Pancreas (tissue), 10 donors: ENCODE results near the gene SMOC2. TPM values are rescaled to one million over a fixed set of nuclear protein-coding genes. Genes with fewer than 3 reads are reported as not detected.

ENCODE experiments used
- ATAC-seq, 4 donors: fragments of 200-7000 bp; cut with Tn5 transposase; one replicate each; pipeline versions ENCODE4 v1.8.0 to v1.9.1; 2020; ENCODE audit warnings: mild to moderate bottlenecking in 4 of 4, moderate library complexity in 4 of 4
- DNase-seq, 6 donors: peaks; one replicate each; pipeline ENCODE4 v3.0.0-alpha.2; 2020
- FAIRE-seq: peaks from 2 replicates; lab custom pipeline; 2012; peaks lifted over from hg19 to GRCh38; lab: Jason Lieb, UNC
- H3K27ac ChIP-seq, 4 donors: fragments of 200-600 bp; sonication (generic); 1 replicate in 3 of 4; 2 replicates in 1 of 4; pipeline versions ENCODE4 v1.5.0 to v1.8.0; 2020
- H3K27me3 ChIP-seq, 4 donors: fragments of 200-600 bp; one replicate each; pipeline ENCODE4 v1.8.0; 2021
- H3K36me3 ChIP-seq, 3 donors: fragments of 200-600 bp; sonication (generic) in 1 of 3; one replicate each; pipeline versions ENCODE4 v1.5.0 to v1.8.0; 2020 to 2021
- H3K4me1 ChIP-seq, 3 donors: fragments of 200-600 bp; one replicate each; pipeline ENCODE4 v1.8.0; 2021
- H3K4me3 ChIP-seq, 4 donors: fragments of 200-600 bp; sonication (generic) in 2 of 4; one replicate each; pipeline versions ENCODE4 v1.5.0 to v1.8.0; 2020 to 2021
- H3K9me3 ChIP-seq, 4 donors: fragments of 200-600 bp; one replicate each; pipeline ENCODE4 v1.8.0; 2021
- CTCF ChIP-seq, 4 donors: fragments of 200-600 bp; sonication (generic) in 3 of 4; IDR thresholded peaks; one replicate each; pipeline versions ENCODE4 v1.5.0 to v1.8.0; 2021; ENCODE audit warnings: antibody characterized with exemption in 4 of 4
- WGBS, 2 donors: extraction: QIAGEN DNeasy Blood & Tissue Kit; methylation state at CpG; one replicate each; pipeline ENCODE4 v1.1.7; 2013; 5-methylcytosine and 5-hydroxymethylcytosine counted together
- intact Hi-C, 3 donors: fragments of 100-400 bp; cut with DNase I; formaldehyde crosslinking; loops; one replicate each; pipeline versions ENCODE4 v1.11.1 to v1.14.2; 2022
- polyA plus RNA-seq, 2 donors: library from polyadenylated mRNA; stranded (reverse); fragments of 200-250 nt; gene quantifications; one replicate each; pipeline ENCODE4 v1.2.3, GENCODE V29; 2013
- total RNA-seq, 6 donors: library from RNA; stranded (reverse); fragmentation: NEBNext Ultra II Directional in 4 of 6; extraction: Animal tissue kit (Norgen Biotek cat#: 25700) in 4 of 6; gene quantifications; one replicate each; pipeline versions ENCODE4 v1.2.1 to v1.2.4, GENCODE V29; 2021 to 2023
- donor health status: healthy with polysubstance abuse.
- donor health status: DM: no; HTN: no; CAD: no; lungs with moderate emphysema.
- donor health status: DM: no; HTN: no; CAD: no.
- donor health status: control.
- donor health status: control.
- donor health status: Bipolar disorder and iron deficiency.
- donor health status: DM: yes; HTN: yes; CAD: no.
- donor health status: DM: no; HTN: no; CAD: no.
- donor health status: DM: no; HTN: no; CAD: no.
- donor health status: DM: yes; HTN: yes; CAD: no.

Gene SMOC2
- total and polyA plus RNA-seq, 8 donors = 2.5 to 18.4 (median 6.5) TPM

DNA sequence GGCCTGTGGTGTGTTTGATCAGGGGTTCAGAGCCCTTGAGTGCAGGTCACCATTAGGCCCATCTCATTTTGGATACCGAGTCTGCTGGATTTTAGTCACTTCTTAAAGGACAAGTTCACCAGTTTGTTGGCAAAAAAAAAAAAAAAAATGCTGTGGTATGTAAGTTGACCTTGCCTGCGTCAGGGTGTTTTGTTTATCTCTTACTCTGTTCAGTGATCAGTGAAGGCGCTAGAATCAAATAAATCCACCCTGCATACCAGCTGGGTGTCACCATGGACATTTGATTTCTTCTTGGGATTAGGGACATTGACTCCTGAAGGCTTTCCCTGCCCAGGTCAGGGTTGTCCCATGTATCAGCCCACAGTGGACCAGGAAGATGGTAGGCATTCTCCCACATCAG is 6.7 kb downstream of the SMOC2 start:
- no peak overlapping the region for H3K4me3 ChIP-seq
- 41 to 58% methylated on average over 3 of the region's 3 CpGs for WGBS, 2 donors
- FAIRE-seq (no peak), DNase-seq (no peak), ATAC-seq (no peak)
- intact Hi-C loops = no loop called here
- no peak overlapping the region for H3K27ac ChIP-seq
- H3K27me3 ChIP-seq = no peaks in the 10 kb centered on the region
- no peaks in the 10 kb centered on the region for H3K9me3 ChIP-seq
- no peak for TF ChIP-seq CTCF (IDR thresholded peaks at IDR 0.05)
- H3K36me3 ChIP-seq = no peaks in the 10 kb centered on the region
- H3K4me1 ChIP-seq = no peaks in the 10 kb centered on the region

GRCh38 chr6:168448243-168448855 is 7.4 kb downstream of the SMOC2 start:
- intact Hi-C loops = no loop called here
- WGBS, 2 donors = 72 to 87% methylated on average over 11 of the region's 11 CpGs
- no peak for DNase-seq
- no peak overlapping the region for H3K27ac ChIP-seq
- TF ChIP-seq CTCF (IDR thresholded peaks at IDR 0.05) = no peak
- no peaks in the 10 kb centered on the region for H3K36me3 ChIP-seq
- ATAC-seq = no peak
- no peaks in the 10 kb centered on the region for H3K4me1 ChIP-seq
- no peaks in the 10 kb centered on the region for H3K9me3 ChIP-seq
- H3K27me3 ChIP-seq = no peaks in the 10 kb centered on the region
- no peak overlapping the region for H3K4me3 ChIP-seq
- FAIRE-seq = no peak

- ATAC-seq (no peak), FAIRE-seq (no peak), DNase-seq (no peak)
- no peak for TF ChIP-seq CTCF (IDR thresholded peaks at IDR 0.05)
- no peak overlapping the region for H3K27ac ChIP-seq
- intact Hi-C loops = no loop called here
- WGBS, 2 donors = 62 to 74% methylated on average over 7 of the region's 7 CpGs
- H3K4me3 ChIP-seq = no peak overlapping the region
- H3K9me3 ChIP-seq = no peaks in the 10 kb centered on the region
- no peaks in the 10 kb centered on the region for H3K27me3 ChIP-seq
- H3K36me3 ChIP-seq = no peaks in the 10 kb centered on the region
- no peaks in the 10 kb centered on the region for H3K4me1 ChIP-seq
These were observed 9.9 kb downstream of the SMOC2 start for GRCh38 chr6:168450917-168451316.

DNA sequence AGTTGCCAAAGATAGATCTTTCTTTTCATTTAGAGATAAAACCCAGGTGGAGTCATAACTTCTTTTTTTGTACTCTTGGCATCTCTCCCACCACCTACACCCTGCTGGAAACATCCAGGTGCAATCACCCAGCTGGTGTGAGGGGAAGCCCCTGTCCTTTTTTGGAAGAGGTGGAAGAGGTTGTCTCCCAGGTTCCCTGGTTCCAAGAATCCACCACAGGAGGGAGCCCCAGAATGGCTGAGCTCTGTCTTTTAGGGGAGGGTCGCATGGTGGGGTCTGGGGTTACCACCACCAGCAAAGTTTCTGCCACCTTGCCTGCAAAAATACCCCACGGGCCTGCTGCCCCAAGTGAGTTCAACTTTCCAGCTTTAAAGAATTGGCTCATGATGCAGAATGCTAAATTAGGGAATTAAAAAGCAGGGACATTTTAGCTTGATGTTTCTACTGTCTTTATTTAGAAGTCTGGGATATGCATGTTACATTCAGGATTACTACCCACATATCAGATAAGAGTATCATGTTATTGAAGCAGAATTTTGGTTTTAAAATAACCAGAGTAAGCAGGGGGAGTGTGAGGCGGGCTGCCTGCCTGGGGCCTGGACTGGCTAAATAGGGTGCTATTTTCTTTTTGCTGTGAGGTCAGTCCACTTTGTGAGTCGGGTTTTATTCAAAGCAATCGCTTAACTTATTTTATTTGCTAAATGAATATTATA is 11.0 kb downstream of the SMOC2 start:
- Histone ChIP-seq H3K4me3 (no peak overlapping the region), H3K27ac (no peak overlapping the region), H3K27me3 (no peaks in the 10 kb centered on the region), H3K4me1 (no peaks in the 10 kb centered on the region), H3K36me3 (no peaks in the 10 kb centered on the region), H3K9me3 (no peaks in the 10 kb centered on the region)
- DNase-seq = no peak
- intact Hi-C loops = no loop called here
- ATAC-seq = no peak
- 62 to 67% methylated on average over 5 of the region's 5 CpGs for WGBS, 2 donors
- no peak for TF ChIP-seq CTCF (IDR thresholded peaks at IDR 0.05)
- no peak for FAIRE-seq
